NCI-H2196 treated with DMSO at 0.1 percent for 48 hours (cell line): ENCODE results near the gene MEGF8.

Experiments used
- DNase-seq: peaks from one replicate; lab custom pipeline; 2025; ENCODE audit not compliant: unreplicated experiment; lab: John Stamatoyannopoulos, UW

Gene MEGF8

DNA sequence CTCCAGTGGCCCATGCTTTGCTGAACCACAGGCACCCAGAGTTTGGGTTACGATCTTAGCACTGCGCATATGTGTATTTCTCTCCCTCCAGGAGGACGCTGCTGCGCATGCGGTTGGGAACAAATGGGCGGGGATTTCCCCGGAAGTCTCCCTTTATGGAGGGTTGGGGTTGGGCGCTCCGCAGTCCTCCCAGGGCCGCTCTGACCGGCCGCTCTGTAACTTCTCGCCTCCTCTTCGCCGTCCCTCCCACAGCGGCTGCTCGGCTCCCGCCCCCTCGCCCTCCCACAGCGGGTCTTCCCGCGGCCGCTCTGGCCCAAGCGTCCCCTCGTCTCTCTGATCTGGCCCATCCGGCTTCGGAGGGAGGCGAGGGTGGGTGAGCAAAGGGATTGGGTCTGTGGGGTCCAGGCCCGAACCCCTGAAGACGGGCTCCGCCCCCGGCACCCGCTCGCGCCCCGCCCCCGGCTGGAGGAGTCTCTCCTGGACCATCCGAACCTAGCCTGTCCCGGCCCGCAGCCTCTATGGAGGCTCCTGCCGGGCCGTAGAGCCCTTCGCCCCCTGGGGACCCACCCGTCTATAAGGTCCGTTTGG is at the start of gene MEGF8:
Gene MEGF8, plus strand, starts transcription at position 328 of the 588 bp plus-strand sequence. CDS start 609 bp downstream, outside the sequence.
- peak; percentile 98 for DNase-seq

- DNase-seq = no peak
Observed at GRCh38 chr19:42276284-42276683, 49.2 kb upstream of the MEGF8 start.

DNA sequence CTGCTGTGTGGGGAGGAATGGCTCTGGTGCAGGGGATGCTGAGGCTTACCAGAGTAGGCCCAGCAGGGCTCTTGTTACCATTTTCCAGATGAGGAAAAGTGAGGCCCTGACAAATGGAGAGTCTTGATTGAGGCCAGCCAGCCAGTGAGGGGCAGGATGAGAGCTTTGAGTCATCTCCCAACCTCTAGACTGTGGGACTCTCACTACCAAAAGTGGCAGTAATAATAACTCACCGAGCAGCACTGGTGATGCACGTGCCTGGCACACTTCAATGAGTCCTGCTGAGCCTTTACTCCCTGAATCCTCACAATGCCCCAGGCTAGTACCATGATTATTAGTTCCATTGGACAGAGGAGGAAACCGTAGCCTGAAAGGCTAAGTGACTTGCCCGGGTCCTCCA is 48.6 kb upstream of the MEGF8 start:
- no peak for DNase-seq

DNA sequence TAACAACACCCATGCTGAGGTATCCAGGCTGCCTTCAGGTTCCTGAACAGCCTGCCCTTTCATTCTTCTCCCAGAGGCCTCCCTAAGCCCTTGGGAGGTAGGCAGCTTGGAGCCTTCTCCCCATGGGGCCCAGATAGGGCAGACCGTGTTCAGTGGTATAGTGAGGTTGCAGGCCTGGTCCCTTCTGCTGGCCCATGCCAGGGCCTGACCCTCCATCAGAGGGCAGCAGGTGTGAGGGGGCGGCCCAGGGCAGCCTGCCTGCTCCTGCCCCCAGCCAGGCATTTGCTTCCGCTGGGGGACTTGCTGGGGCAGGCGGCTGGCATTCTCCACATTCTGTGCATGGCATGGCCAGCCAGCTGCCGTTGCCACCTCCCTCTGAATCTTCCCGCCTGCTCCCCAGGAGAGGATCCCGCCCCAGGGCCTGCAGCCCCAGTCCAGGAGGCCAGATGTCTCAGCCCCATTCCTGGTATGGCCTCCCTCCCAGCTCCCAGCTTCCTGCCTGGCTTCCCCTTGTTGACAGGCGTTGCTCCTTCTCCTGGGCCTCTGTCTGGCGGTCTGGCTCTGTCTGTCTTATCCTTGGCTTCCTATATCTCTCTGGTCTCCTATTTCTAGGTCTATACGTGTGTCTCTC is 47.5 kb upstream of the MEGF8 start:
- peak; percentile 32 for DNase-seq

DNA sequence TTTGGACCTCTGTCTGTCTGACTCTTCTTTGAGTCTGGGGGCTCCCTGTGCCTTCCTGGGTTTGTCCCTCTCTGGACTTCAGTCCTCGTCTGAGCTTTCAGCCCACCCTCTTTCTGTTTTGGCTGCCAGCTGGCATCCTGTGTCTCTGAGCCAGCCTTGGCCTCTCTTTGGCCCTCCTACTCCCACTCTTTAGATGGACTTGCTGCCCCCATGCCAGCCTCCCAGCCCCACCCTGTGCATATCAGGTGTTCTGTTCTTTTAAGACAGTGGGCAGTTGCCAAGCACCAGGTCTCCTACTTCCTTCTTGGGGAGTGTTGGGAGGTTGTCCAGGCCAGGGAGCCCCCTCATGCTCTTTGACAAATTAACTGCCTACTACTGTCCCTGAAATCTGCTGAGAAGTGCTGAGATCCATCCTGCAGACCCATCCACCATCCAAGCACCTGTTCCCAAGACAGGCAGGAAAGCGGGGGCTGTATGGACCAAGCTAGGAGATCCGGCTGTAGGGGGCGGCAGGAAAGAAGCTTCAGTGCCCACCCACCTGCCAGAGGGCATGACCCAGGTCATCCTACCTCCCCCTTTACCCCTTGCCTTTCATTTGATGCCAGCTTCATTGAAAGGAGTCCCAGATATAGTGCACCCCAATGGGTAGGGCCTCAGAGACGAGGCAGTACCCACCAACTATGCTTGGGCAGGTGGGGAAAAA is 46.8 kb upstream of the MEGF8 start:
- no peak for DNase-seq

- no peak for DNase-seq
Observed at GRCh38 chr19:42279155-42279901, 46.1 kb upstream of the MEGF8 start.

- DNase-seq = peak; percentile 82
Observed at GRCh38 chr19:42279902-42280814, 45.3 kb upstream of the MEGF8 start.

GRCh38 chr19:42280815-42281145 is 44.7 kb upstream of the MEGF8 start:
- DNase-seq = no peak

- DNase-seq = no peak
Observed at GRCh38 chr19:42281146-42281826, 44.1 kb upstream of the MEGF8 start.

GRCh38 chr19:42281827-42282762 is 43.3 kb upstream of the MEGF8 start:
- DNase-seq = no peak

DNA sequence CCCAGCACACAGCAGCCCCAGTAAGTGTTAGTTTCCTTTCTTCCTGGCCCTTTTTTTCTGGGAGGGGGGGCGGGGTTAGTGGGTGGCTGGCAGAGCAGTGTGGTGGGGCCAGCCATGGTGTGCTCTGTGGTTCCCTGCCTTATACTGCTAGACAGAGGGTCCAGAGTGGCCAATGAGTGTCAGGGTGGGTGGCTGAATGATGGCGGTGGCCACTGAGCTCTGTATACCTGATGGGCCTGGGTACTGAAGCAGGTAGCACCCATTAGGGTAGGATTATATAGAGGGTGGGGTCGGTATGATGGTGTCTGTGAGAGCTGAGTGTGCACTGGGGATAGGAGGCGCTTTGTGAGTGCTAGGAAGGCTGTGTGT is 42.6 kb upstream of the MEGF8 start:
- no peak for DNase-seq

GRCh38 chr19:42283188-42284065 is 42.0 kb upstream of the MEGF8 start:
- DNase-seq = peak; percentile 88

DNA sequence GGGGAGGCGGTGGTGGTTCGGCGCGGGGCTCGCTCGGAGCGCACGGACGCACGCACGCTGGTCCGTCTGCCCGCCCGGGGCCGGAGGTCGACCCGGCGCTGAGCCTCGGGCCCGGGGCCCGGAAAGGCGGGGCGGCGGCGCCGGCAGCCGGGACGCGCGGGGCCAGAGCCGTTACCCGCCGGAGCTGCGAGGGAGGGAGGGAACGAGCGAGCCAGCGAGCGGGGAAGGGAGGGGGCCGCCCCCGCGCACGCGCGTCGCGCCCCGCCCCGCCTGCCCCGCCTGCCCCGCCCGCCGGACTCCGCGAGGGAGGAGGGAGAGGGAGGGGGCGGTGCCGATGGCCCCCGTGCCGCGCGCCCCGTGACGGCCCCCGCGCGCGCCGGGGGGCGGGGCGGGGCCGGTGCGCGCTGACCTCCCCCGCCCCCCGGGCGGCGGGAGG is 41.4 kb upstream of the MEGF8 start:
- peak; percentile 67 for DNase-seq

DNA sequence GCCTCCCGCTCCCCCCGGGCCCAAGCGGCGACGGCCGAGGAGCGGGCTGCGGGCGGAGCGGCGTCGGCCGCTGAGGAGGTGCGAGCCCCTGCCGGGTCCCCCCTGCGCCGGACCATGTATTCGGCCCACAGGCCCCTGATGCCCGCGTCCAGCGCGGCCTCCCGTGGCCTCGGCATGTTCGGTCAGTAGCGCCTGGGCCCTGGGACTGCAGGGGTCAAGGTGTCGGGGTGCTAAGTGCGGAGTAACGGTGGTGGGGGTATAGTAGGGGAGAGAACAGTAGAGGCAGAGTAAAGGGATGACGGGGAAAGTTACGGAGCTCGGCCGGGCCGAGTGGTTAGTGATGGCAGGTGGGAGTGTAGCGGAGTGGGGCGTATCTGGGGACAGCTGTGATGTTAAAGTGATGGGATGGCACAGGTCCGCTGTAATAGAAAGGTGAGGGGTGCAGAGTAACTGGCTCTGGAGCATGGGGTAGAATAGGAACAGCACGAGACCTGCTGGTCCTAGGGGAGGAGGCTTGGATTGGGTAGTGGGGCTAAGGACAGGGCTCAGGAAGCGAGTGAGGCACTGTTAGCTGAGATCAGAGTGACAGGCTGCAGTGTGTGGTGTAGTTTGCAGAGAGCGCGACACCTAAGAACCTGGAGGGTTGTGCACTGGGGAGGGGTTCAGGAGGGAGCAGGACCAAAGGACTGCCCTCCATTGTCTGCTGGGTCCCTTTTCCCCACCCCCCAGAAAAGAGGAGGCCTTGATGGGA is 40.7 kb upstream of the MEGF8 start:
- DNase-seq = no peak

DNA sequence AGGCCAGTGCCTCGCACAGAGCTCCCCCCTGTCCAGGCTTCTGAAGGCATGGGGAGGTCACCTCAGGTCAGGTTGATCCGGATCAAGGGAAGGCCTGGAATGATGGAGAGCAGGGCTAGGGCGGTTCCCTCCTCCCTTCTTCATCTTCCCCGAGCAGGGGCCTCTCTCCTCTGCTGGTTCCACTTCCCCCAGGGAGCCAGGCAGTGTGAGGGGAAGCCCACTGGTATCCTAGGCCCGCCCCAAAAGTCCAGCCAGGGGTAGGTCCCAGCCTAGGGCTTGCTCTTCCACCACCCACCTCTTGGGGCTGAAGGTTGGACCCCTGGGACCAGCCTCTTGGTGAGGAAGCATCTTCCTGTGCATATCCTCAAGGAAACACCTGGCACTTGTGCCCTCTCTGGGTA is 39.9 kb upstream of the MEGF8 start:
- no peak for DNase-seq

DNA sequence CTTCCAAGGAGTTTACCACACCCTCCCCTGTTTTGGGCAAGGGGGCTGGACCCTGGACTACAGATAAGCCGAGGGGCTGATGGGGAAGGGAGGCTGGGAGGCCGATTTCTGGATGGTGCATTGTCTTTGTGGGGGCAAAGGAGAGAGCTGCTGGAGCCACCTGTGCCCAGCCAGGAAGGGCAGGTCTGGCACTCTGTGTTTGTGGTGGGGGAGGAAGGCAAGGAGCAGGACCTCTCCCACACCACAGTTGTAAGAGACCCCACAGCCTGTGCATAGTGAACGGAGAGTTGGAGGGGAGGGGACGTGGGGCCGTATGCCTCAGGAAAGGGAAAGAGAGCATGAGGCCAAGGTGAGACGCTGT is 39.5 kb upstream of the MEGF8 start:
- DNase-seq = no peak

DNA sequence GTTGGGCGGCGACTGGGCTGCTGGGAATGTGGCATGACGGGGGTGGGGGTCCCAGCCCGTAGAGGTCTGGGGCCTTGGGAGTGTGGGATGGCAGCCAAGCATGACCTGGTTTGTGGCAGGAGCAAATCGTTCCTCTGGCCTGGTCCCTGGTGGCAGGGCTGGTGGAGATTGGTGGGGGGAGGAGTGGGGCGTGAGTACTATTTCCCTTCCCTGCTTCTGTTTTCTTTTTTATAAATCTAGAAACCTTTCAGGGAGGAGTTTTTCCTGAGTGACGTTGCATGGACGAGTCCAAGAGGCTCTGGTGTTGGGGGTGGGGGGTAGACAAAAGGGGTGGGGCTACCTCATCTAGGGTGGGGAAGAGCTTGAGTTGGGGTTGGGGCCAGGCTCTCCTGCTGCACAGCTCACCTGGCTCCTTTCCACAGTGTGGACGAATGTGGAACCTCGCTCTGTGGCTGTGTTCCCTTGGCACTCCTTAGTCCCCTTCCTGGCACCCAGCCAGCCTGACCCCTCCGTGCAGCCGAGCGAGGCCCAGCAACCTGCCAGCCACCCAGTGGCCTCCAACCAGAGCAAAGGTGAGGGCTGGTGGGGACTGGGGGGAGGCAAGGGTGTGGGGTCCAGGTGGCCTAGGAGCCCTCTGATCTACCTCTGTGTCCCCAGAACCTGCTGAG is 39.0 kb upstream of the MEGF8 start:
- DNase-seq = no peak
